Prostate gland (tissue), 2 donors: ENCODE results near the gene JADE3. TPM values are rescaled to one million over a fixed set of nuclear protein-coding genes. Genes with fewer than 3 reads are reported as not detected.
A peak's percentile ranks its signal among the peaks of the same experiment; 100 is the strongest.

Source experiments
- DNase-seq: peaks from one replicate; pipeline ENCODE4 v3.0.0-alpha.2; 2019; ENCODE audit warnings: low spot score
- H3K27ac ChIP-seq, 2 donors: fragments of 200-600 bp; sonication (generic); 2 replicates each; pipeline ENCODE4 v1.5.1; 2017 to 2019
- H3K27me3 ChIP-seq: fragments of 200-600 bp; sonication (generic); replicated peaks from 2 replicates; pipeline ENCODE4 v1.5.1; 2019; ENCODE audit not compliant: insufficient read depth
- H3K36me3 ChIP-seq, 2 donors: fragments of 200-600 bp; sonication (generic); 1 replicate in 1 of 2; 2 replicates in 1 of 2; pipeline versions ENCODE4 v1.5.1 to v1.8.1; 2017 to 2019
- H3K4me1 ChIP-seq: fragments of 200-600 bp; sonication (generic); replicated peaks from 2 replicates; pipeline ENCODE4 v1.5.1; 2019
- H3K4me3 ChIP-seq, 2 donors: fragments of 200-600 bp; sonication (generic); 2 replicates each; pipeline ENCODE4 v1.5.1; 2017 to 2019
- H3K9me3 ChIP-seq: fragments of 200-600 bp; sonication (generic); 2 replicates; pipeline ENCODE4 v1.5.1; 2017
- CTCF ChIP-seq, 4 experiments: fragments of 200-600 bp in 2 of 4; fragments of 450-650 bp in 2 of 4; sonication (generic) in 2 of 4; IDR thresholded peaks; 1 replicate in 3 of 4; 2 replicates in 1 of 4; pipeline ENCODE4 v1.5.1; 2016 to 2019; ENCODE audit warnings: antibody characterized with exemption in 4 of 4, mild to moderate bottlenecking in 2 of 4, moderate library complexity in 2 of 4
- POLR2A ChIP-seq: fragments of 450-650 bp; IDR thresholded peaks from one replicate; pipeline ENCODE4 v1.6.1; 2016; ENCODE audit warnings: antibody characterized with exemption, mild to moderate bottlenecking
- POLR2AphosphoS5 ChIP-seq: sonication (generic); formaldehyde crosslinking; IDR thresholded peaks from one replicate; pipeline ENCODE4 v1.6.1; 2017; ENCODE audit warnings: antibody characterized with exemption
- WGBS: methylation state at CpG from one replicate; pipeline ENCODE4 v1.1.5; 2018; 5-methylcytosine and 5-hydroxymethylcytosine counted together
- intact Hi-C: fragments of 100-400 bp; cut with DNase I; formaldehyde crosslinking; loops from one replicate; pipeline ENCODE4 v1.14.2; 2022
- total RNA-seq, 2 donors: library from RNA; depleted of rRNA; stranded (reverse); fragments of >200 nt; gene quantifications; one replicate each; pipeline ENCODE4 v1.1.0, GENCODE V29; 2016

JADE3 gene
- 10 to 100 TPM in 1 of 2 donors, 1 to 10 TPM in 1; 6.8 to 17.2 TPM for total RNA-seq

- no peak for TF ChIP-seq CTCF (IDR thresholded peaks at IDR 0.05)
- peak; percentile 56 for TF ChIP-seq POLR2A
- no peaks in the 10 kb centered on the region for H3K9me3 ChIP-seq
- H3K27me3 ChIP-seq = no peaks in the 10 kb centered on the region
- DNase-seq = peak; percentile 66
- intact Hi-C loops = loop anchor here (10.0 kb wide), 1 partner anchor 53 kb away; no protein-coding TSS in a partner anchor
- peak within 1 kb of the TSS; percentile 51 to 58 for H3K4me3 ChIP-seq
- no CpG with 5 or more reads among the region's 64 CpGs for WGBS
- no peaks in the 10 kb centered on the region for H3K36me3 ChIP-seq
- no peaks in the 10 kb centered on the region for H3K4me1 ChIP-seq
- peak within 1 kb of the TSS; percentile 64 for H3K27ac ChIP-seq
Observed at GRCh38 chrX:46912098-46912602, at the start of gene JADE3. Gene JADE3, plus strand, starts transcription at chrX:46912421. Its CDS starts 72,474 bp downstream, at chrX:46984895.

- no peak for DNase-seq
- TF ChIP-seq POLR2A (no peak), CTCF (IDR thresholded peaks at IDR 0.05) (no peak), POLR2AphosphoS5 (no peak)
- Histone ChIP-seq H3K9me3 (no peaks in the 10 kb centered on the region), H3K4me1 (no peaks in the 10 kb centered on the region), H3K36me3 (no peaks in the 10 kb centered on the region), H3K4me3 (no peak overlapping the region), H3K27ac (no peak overlapping the region), H3K27me3 (no peaks in the 10 kb centered on the region)
- intact Hi-C loops = no loop called here
- 93% methylated on average over 2 of the region's 2 CpGs for WGBS
Observed at GRCh38 chrX:46863072-46863471, 49.1 kb upstream of the JADE3 start.

- no peak overlapping the region for H3K4me3 ChIP-seq
- 95% methylated on average over 2 of the region's 2 CpGs for WGBS
- no peaks in the 10 kb centered on the region for H3K4me1 ChIP-seq
- no peaks in the 10 kb centered on the region for H3K9me3 ChIP-seq
- DNase-seq = no peak
- intact Hi-C loops = no loop called here
- no peak for TF ChIP-seq POLR2A
- no peak for TF ChIP-seq CTCF (IDR thresholded peaks at IDR 0.05)
- TF ChIP-seq POLR2AphosphoS5 = no peak
- no peak overlapping the region for H3K27ac ChIP-seq
- H3K27me3 ChIP-seq = no peaks in the 10 kb centered on the region
- no peaks in the 10 kb centered on the region for H3K36me3 ChIP-seq
Observed at GRCh38 chrX:46864606-46865005, 47.6 kb upstream of the JADE3 start.

- no peaks in the 10 kb centered on the region for H3K36me3 ChIP-seq
- no peaks in the 10 kb centered on the region for H3K27me3 ChIP-seq
- DNase-seq = no peak
- no peak overlapping the region for H3K27ac ChIP-seq
- H3K4me1 ChIP-seq = no peaks in the 10 kb centered on the region
- no peaks in the 10 kb centered on the region for H3K9me3 ChIP-seq
- whole genome bisulfite sequencing = 68% methylated on average over 4 of the region's 4 CpGs
- TF ChIP-seq POLR2A = no peak
- no peak for TF ChIP-seq POLR2AphosphoS5
- TF ChIP-seq CTCF (IDR thresholded peaks at IDR 0.05) = no peak
- no peak overlapping the region for H3K4me3 ChIP-seq
- intact Hi-C loops = no loop called here
Observed at GRCh38 chrX:46865281-46865680, 46.9 kb upstream of the JADE3 start.

- Histone ChIP-seq H3K9me3 (no peaks in the 10 kb centered on the region), H3K36me3 (no peaks in the 10 kb centered on the region), H3K4me3 (no peak overlapping the region), H3K27me3 (no peaks in the 10 kb centered on the region), H3K4me1 (no peaks in the 10 kb centered on the region), H3K27ac (no peak overlapping the region)
- intact Hi-C loops = no loop called here
- TF ChIP-seq POLR2A (no peak), CTCF (IDR thresholded peaks at IDR 0.05) (no peak), POLR2AphosphoS5 (no peak)
- no peak for DNase-seq
Observed at GRCh38 chrX:46866726-46867125, 45.5 kb upstream of the JADE3 start.
